HL-60 (cell line): ENCODE data around the gene CLCNKB.

Experiments
- DNase-seq, 2 experiments: peaks; one replicate each; pipeline ENCODE4 v3.0.0-alpha.2; 2010 to 2020; ENCODE audit warnings: low read depth in 1 of 2, low spot score in 1 of 2
- H3K27ac ChIP-seq: fragments of 250-450 bp; sonication (Bioruptor Pico); replicated peaks from 2 replicates; pipeline ENCODE4 v1.5.1; 2020; ENCODE audit warnings: mild to moderate bottlenecking, moderate library complexity
- H3K27me3 ChIP-seq: fragments of 250-450 bp; sonication (Bioruptor Pico); 2 replicates; pipeline ENCODE4 v1.5.1; 2021; ENCODE audit warnings: mild to moderate bottlenecking, moderate library complexity; ENCODE audit not compliant: insufficient read depth, poor library complexity, severe bottlenecking
- H3K4me3 ChIP-seq: replicated peaks from 2 replicates; pipeline ENCODE4 v1.5.1; 2011; ENCODE audit warnings: mild to moderate bottlenecking, control low read depth, low read length; ENCODE audit not compliant: insufficient read depth
- CTCF ChIP-seq: IDR thresholded peaks from one replicate; pipeline ENCODE4 v1.5.1; 2011; ENCODE audit warnings: low read length, control low read depth, inconsistent platforms; ENCODE audit not compliant: insufficient read depth
- GABPA ChIP-seq: IDR thresholded peaks from 2 replicates; pipeline ENCODE4 v1.6.1; 2012; ENCODE audit warnings: low read depth
- POLR2AphosphoS5 ChIP-seq: IDR thresholded peaks from 2 replicates; pipeline ENCODE4 v1.6.1; 2012; ENCODE audit warnings: low read depth
- REST ChIP-seq: IDR thresholded peaks from 2 replicates; pipeline ENCODE4 v1.6.1; 2012; ENCODE audit warnings: low read depth; ENCODE audit not compliant: insufficient replicate concordance
- SPI1 ChIP-seq: IDR thresholded peaks from 2 replicates; pipeline ENCODE4 v1.6.1; 2012; ENCODE audit warnings: low read depth, mild to moderate bottlenecking, borderline replicate concordance

CLCNKB gene

GRCh38 chr1:16070640-16071355, 27.2 kb downstream of the CLCNKB start:
- H3K27me3 ChIP-seq: peaks cover 47% of the 10 kb centered on the region
- H3K4me3 ChIP-seq: no peak overlapping the region
- H3K27ac ChIP-seq: no peak overlapping the region
- DNase-seq: no peak
- TF ChIP-seq GABPA (no peak), SPI1 (no peak), CTCF (no peak), REST (no peak), POLR2AphosphoS5 (no peak)

GRCh38 chr1:16071614-16072013, 28.0 kb downstream of the CLCNKB start:
- Histone ChIP-seq H3K27me3 (peaks cover 47% of the 10 kb centered on the region), H3K4me3 (no peak overlapping the region), H3K27ac (no peak overlapping the region)
- no peak for DNase-seq
- no peak for TF ChIP-seq CTCF
- TF ChIP-seq GABPA: no peak
- no peak for TF ChIP-seq SPI1
- TF ChIP-seq POLR2AphosphoS5: no peak
- no peak for TF ChIP-seq REST

GRCh38 chr1:16072095-16072494, 28.5 kb downstream of the CLCNKB start:
- no peak overlapping the region for H3K27ac ChIP-seq
- peaks cover 42% of the 10 kb centered on the region for H3K27me3 ChIP-seq
- no peak for DNase-seq
- no peak overlapping the region for H3K4me3 ChIP-seq
- TF ChIP-seq CTCF (no peak), REST (no peak), GABPA (no peak)
